GM12873 (cell line): ENCODE measurements around the gene SNRNP48.

ENCODE experiments used
- CTCF ChIP-seq: IDR thresholded peaks from 2 replicates; pipeline ENCODE4 v1.5.1; 2012; ENCODE audit warnings: low read depth, mild to moderate bottlenecking, moderate library complexity, low read length, control low read depth; ENCODE audit not compliant: insufficient read depth; ENCODE audit errors: missing control alignments

SNRNP48 gene

GRCh38 chr6:7646394-7646793 lies 56.4 kb downstream of the SNRNP48 start:
- TF ChIP-seq CTCF: no peak

GRCh38 chr6:7647504-7647903 lies 57.5 kb downstream of the SNRNP48 start:
- TF ChIP-seq CTCF: no peak

GRCh38 chr6:7649037-7649810 lies 59.2 kb downstream of the SNRNP48 start:
- TF ChIP-seq CTCF: no peak

- no peak for TF ChIP-seq CTCF
Measured at GRCh38 chr6:7650878-7651277, 60.9 kb downstream of the SNRNP48 start.

GRCh38 chr6:7652957-7653356 lies 63.0 kb downstream of the SNRNP48 start:
- no peak for TF ChIP-seq CTCF

GRCh38 chr6:7656355-7656754 lies 66.4 kb downstream of the SNRNP48 start:
- TF ChIP-seq CTCF: no peak

- TF ChIP-seq CTCF: no peak
Measured at GRCh38 chr6:7658543-7658942, 68.5 kb downstream of the SNRNP48 start.
